GM21717 (cell line): ENCODE data around the gene FNTB.
"Not testable (repeated sequence)": the region's sequence is repeated elsewhere in the genome, so short reads cannot be mapped to it uniquely, and the experiment has no call there.

Experiments used
- ATAC-seq: cut with Tn5 transposase; IDR thresholded peaks from one replicate; pipeline ENCODE4 v1.9.1; 2021; ENCODE audit warnings: mild to moderate bottlenecking, moderate library complexity; ENCODE audit not compliant: unreplicated experiment

FNTB gene

GRCh38 chr14:65010211-65010931, 23.7 kb downstream of the FNTB start:
- no peak for ATAC-seq

- ATAC-seq = no peak
Measured at GRCh38 chr14:65011538-65011937, 24.8 kb downstream of the FNTB start.

DNA sequence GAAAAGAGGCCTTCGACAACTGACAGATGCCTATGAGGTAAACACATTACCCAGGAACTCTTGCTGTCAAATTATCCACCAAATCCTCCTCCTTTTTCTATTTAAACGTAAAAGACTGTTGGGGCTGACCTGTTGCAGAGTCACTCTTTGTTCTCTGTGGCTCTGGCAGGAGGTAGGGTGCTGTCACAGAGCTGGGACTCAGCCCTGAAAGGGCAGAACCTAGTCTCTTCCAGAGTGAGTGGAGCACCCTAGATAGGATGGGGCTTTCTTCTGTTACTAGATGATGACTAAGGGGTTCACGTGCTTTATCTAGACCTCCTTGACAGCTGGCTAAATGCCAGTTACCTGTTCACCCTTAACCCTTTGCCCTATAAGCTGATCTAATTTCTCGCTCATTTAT, 25.7 kb downstream of the FNTB start:
- no peak for ATAC-seq

DNA sequence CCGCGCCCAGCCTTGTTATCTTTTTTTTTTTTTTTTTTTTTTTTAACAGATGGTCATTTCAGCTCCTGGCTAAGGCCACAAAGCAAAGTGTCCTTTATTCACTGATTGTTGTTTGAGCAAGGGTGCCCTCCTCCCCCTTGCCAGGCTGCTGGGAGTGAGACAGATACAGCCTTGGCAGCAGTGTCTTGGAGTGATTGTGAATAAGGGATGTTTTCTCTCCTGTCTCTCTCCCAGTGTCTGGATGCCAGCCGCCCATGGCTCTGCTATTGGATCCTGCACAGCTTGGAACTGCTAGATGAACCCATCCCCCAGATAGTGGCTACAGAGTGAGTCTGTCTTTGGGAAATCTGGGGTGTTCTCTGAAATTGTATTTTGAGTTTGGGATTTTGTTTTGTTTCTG, 28.7 kb downstream of the FNTB start:
- no peak for ATAC-seq

DNA sequence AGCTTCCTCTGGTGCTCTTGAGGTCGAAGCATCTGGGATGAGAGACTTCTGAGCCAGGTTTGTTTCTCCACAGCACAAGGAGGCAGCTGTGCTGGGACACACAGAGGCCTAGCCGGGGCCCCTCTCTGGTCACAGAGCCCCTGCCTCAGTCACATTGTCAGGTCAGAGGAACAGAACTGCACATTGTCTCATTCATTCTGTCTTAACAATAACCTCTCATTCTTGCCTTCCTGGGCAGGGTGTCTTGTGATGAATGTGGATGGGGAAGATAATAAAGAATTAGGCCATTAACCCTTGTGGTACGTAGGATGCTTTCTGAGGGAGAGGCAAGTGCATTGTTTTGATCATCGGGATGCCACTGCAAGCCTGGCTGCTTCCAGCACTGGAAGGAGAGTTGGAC, 29.8 kb downstream of the FNTB start:
- ATAC-seq = no peak

- no peak for ATAC-seq
Measured at GRCh38 chr14:65019944-65020566, 33.4 kb downstream of the FNTB start.

DNA sequence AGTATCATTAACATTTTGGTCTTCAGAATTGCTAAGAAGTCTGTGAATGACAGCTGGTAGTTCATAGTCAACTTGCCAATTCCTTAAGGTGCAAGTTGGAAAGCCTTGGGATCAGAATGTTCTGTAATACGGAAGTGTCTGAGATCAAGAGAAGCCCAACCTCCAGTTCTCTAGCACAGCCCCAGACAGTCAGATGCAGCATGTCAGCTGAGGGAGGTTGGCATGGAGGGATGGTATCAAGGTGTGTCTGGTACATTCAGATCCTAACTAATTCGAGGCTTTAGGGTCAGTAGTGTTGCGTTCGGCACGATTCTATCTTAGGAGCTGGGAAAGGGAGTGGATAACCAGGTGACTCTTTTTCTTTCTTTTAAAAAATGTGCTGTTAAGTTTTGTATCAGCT, 38.3 kb downstream of the FNTB start:
- ATAC-seq = no peak

DNA sequence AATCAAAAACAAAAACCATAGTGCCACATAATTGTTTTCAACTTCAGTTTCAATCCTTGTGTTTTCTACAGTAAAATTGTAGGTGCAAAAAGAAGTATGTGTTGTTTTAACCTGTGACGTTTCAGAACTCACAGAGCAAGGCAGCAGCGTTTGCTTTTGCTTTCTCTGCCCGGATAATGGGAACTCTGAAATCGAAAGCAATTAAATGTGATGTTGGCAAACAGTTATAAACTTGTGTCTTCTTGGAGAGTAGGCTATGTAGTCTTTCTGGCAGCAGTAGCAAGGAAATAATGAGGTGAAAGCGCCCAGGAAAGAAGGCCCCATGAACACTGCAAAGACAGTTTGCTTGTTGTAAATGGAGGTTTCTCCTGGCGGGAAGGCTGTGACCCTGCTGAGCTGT, 39.1 kb downstream of the FNTB start:
- ATAC-seq = no peak

DNA sequence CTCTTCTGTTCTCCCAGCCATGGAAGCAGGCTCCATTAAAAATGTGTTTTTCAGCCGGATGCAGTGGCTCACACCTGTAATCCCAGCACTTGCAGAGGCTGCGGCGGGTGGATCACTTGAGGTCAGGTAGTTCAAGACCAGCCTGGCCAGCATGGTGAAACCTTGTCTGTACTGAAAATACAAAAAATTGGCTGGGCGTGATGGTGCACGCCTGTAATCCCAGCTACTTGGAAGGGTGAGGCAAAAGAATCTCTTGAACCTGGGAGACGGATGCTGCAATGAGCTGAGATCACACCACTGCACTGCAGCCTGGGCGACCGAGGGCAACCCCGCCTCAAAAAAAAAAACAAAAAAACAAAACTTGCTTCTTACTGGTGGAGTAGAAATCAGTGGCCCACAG, 39.8 kb downstream of the FNTB start:
- no peak for ATAC-seq

DNA sequence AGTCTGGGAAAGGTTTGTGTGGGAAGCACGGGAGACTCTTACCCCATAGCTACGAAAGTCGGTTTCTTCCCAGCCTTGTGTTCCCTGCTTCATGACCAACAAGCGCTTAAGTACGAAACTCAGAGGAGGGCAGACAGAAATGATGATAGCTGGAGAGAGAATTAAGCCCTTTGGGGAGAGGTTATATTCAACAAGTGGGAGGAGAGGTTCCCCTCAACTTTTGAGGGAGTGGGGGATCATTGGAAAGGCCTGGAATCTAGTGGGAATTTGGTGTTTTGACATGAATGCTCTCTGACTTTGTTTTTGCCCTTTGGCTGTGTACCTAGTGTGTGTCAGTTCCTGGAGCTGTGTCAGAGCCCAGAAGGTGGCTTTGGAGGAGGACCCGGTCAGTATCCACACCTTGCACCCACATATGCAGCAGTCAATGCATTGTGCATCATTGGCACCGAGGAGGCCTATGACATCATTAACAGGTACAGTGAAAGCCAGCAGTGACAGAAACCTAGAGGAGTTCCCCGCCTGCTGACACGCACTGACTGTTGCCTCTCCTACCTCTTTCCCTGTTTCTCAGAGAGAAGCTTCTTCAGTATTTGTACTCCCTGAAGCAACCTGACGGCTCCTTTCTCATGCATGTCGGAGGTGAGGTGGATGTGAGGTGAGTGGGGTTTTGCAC, 40.6 kb downstream of the FNTB start:
- no peak for ATAC-seq

DNA sequence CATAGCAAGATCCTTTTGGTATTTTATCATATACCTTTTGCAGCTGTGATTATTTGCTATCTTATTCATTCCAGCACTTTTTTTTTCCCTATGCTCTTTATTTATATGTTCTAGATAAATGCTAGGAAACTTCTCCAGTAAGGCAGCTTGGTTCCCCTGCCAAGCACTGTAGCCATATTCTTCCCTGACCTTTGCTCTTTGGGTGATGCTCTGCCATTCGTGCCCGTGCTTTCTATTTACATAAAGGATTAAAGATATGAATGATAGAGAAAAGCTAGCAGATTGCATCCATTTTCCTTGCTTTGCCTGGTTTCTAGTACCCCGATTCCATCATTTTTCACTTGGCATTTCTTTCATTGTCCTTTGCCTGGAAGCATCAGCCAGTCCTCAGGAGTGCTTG, 42.2 kb downstream of the FNTB start:
- no peak for ATAC-seq

- ATAC-seq = not testable (repeated sequence)
Measured at GRCh38 chr14:65031321-65031720, 44.6 kb downstream of the FNTB start.

GRCh38 chr14:65032319-65032718, 45.6 kb downstream of the FNTB start:
- no peak for ATAC-seq

- no peak for ATAC-seq
Measured at GRCh38 chr14:65033181-65033580, 46.5 kb downstream of the FNTB start.

- ATAC-seq = no peak
Measured at GRCh38 chr14:65034021-65034420, 47.3 kb downstream of the FNTB start.

DNA sequence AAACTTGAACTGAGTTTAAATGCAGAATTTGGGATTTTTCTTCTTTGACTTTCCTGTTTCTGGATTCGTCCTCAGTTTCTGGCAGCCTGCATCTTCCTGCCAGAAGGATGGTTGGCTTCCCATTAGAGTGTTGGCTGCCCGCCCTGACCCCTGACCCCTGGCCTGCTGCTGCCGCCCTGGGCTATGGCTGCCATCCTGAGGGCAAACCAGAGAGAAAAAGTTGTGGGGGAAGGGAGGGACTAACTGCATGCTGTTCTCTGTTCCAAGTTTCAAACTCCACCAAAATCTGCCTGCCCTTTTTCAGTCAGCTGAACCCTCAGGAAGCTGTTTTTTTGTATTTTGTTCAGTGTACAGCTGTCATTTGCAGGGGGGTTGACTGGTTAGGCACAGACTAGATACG, 48.4 kb downstream of the FNTB start:
- no peak for ATAC-seq

GRCh38 chr14:65038966-65039365, 52.3 kb downstream of the FNTB start:
- ATAC-seq = no peak

DNA sequence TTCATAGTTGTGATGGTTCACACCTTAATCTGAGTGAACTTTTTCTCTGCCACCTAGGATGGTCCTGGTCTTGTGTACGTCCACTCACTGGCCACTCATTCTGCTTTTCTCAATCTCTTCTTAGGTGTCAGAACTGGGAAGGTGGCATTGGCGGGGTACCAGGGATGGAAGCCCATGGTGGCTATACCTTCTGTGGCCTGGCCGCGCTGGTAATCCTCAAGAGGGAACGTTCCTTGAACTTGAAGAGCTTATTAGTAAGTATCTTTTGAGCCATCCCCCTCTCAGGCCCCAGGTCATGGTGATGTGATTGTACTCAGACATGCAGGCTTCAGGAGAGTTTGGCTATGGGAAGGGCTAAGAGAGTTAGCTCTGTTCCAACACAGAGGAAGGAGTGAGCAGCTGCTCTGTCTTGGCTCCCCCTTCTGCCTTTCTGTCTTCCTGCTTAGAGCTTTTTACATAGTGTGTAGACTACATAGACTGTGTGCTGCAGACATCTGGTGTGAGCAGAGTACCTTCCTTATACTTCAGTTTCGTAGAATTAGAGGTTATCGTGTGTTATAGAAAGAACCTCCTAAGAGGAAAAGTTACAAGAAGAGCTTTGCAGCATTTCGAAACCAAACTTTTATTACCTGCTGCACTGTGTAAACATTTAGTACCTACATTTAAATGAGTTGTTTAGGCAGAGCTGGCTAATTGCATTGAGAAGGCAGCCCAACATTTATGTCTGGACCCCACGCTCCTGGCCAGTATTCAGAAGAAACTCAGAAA, 54.2 kb downstream of the FNTB start:
- no peak for ATAC-seq

DNA sequence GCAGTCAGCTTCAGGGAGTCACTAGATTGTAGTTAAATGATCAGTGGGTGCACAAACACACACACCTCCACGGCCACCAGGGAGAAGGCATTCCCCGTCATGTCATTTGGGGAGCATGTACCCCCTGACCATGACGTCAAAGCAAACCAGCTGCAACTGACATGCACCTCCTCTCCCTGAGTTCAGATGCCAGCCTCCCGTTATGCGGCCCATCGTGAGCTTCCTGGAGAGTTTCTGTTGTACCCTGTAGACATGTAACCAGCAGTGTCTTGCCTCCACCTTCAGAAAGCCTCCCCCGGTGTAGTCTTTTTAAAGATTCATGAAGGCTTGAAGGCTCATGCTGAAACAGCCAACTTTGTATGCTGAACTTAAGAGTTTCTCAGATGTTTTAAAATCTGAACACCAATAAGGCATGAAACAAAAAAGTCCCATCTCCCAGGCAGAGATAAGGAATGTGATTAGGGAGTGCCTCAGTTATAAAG, 54.8 kb downstream of the FNTB start:
- no peak for ATAC-seq

DNA sequence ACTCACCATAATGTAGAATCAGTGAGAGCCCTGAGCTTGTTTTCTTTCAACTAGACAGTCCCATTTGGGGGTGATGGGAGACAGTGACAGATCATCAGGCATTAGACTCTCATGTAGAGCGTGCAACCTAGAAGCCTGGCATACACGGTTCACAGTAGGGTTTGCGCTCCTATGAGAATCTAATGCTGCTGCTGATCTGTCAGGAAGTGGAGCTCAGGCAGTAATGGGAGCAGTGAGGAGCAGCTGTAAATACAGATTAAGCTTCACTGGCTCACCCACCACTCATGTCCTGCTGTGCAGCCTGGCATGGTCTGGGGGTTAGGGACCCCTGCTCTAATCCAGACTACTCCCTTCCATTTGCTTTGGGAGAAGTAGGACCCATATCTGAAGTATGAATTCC, 55.6 kb downstream of the FNTB start:
- no peak for ATAC-seq

- ATAC-seq = no peak
Measured at GRCh38 chr14:65042731-65043372, 56.2 kb downstream of the FNTB start.
